ENCODE results near the gene MLLT11. TPM values are rescaled to one million over a fixed set of nuclear protein-coding genes. Genes with fewer than 3 reads are reported as not detected.

MLLT11 gene
- total and polyA plus RNA-seq, 8 donors, result 1.7 to 23.0 (median 21.5) TPM

- Histone ChIP-seq H3K4me3 (no peak within 1 kb of the TSS), H3K36me3 (peaks cover 0 to 31% of the 10 kb centered on the region in 2 donors), H3K27me3 (no peaks in the 10 kb centered on the region), H3K4me1 (no peaks in the 10 kb centered on the region), H3K27ac (no peak within 1 kb of the TSS), H3K9me3 (no peaks in the 10 kb centered on the region)
- intact Hi-C loops (cut with DNase I), result no loop called here
- TF ChIP-seq CTCF (IDR thresholded peaks at IDR 0.05), result no peak
- DNase-seq (peak in 1 of 4 donors; percentile 58), ATAC-seq (peak; percentile 86)
These were observed 23.8 kb upstream of the MLLT11 start, which contains the start of gene BNIPL for GRCh38 chr1:151036356-151036755. Gene BNIPL (plus strand): TSS chr1:151036586. CDS start chr1:151036726, 140 bp downstream.

GRCh38 chr1:151037032-151037431 lies 23.2 kb upstream of the MLLT11 start:
- Histone ChIP-seq H3K4me1 (no peaks in the 10 kb centered on the region), H3K4me3 (no peak overlapping the region), H3K27me3 (no peaks in the 10 kb centered on the region), H3K27ac (no peak overlapping the region), H3K9me3 (no peaks in the 10 kb centered on the region), H3K36me3 (peaks cover 0 to 24% of the 10 kb centered on the region in 2 donors)
- intact Hi-C loops (cut with DNase I), result no loop called here
- DNase-seq, result no peak
- ATAC-seq, result peak; percentile 47
- TF ChIP-seq CTCF (IDR thresholded peaks at IDR 0.05), result no peak

- H3K36me3 ChIP-seq, result peaks cover 0 to 13% of the 10 kb centered on the region in 2 donors
- H3K27ac ChIP-seq, result no peak overlapping the region
- no peaks in the 10 kb centered on the region for H3K4me1 ChIP-seq
- H3K9me3 ChIP-seq, result no peaks in the 10 kb centered on the region
- TF ChIP-seq CTCF (IDR thresholded peaks at IDR 0.05), result no peak
- no peak for DNase-seq
- H3K4me3 ChIP-seq, result no peak overlapping the region
- no peaks in the 10 kb centered on the region for H3K27me3 ChIP-seq
- intact Hi-C loops (cut with DNase I), result no loop called here
- no peak for ATAC-seq
These were observed 20.7 kb upstream of the MLLT11 start for GRCh38 chr1:151039521-151039920.

- H3K9me3 ChIP-seq, result no peaks in the 10 kb centered on the region
- TF ChIP-seq CTCF (IDR thresholded peaks at IDR 0.05), result no peak
- peaks cover 0 to 4% of the 10 kb centered on the region in 2 donors for H3K36me3 ChIP-seq
- intact Hi-C loops (cut with DNase I), result no loop called here
- DNase-seq (no peak), ATAC-seq (no peak)
- H3K27me3 ChIP-seq, result no peaks in the 10 kb centered on the region
- H3K4me3 ChIP-seq, result no peak overlapping the region
- H3K27ac ChIP-seq, result no peak overlapping the region
- H3K4me1 ChIP-seq, result peaks cover 0 to 9% of the 10 kb centered on the region in 2 donors
These were observed 17.0 kb upstream of the MLLT11 start for GRCh38 chr1:151043163-151043562.

GRCh38 chr1:151047591-151047924 lies 12.6 kb upstream of the MLLT11 start, which contains the start of gene C1orf56:
Gene C1orf56 (plus strand): TSS chr1:151047751. CDS start chr1:151047848, 97 bp downstream.
- peak within 1 kb of the TSS; percentile 66 to 79 for H3K4me3 ChIP-seq
- H3K27me3 ChIP-seq, result no peaks in the 10 kb centered on the region
- peaks cover 6 to 28% of the 10 kb centered on the region in 2 donors for H3K4me1 ChIP-seq
- no peak for TF ChIP-seq CTCF (IDR thresholded peaks at IDR 0.05)
- DNase-seq (peak; percentile 70 to 92 (median 80)), ATAC-seq (peak; percentile 89)
- intact Hi-C loops (cut with DNase I), result no loop called here
- peak within 1 kb of the TSS; percentile 78 to 83 for H3K27ac ChIP-seq
- peaks cover 0 to 28% of the 10 kb centered on the region in 2 donors for H3K36me3 ChIP-seq
- H3K9me3 ChIP-seq, result no peaks in the 10 kb centered on the region

Data from left lung (tissue), 10 donors.